A172 (cell line): Measurements from ENCODE around the gene ATP8A2. TPM values are rescaled to one million over a fixed set of nuclear protein-coding genes. Genes with fewer than 3 reads are reported as not detected.
"Not testable (repeated sequence)": the region's sequence is repeated elsewhere in the genome, so short reads cannot be mapped to it uniquely, and the experiment has no call there.

Experiments used
- DNase-seq: peaks from one replicate; pipeline ENCODE4 v3.0.0-alpha.2; 2015; ENCODE audit warnings: low spot score
- total RNA-seq: library from RNA; depleted of rRNA; stranded (reverse); fragments of >200 nt; shearing (Covaris generic); gene quantifications from 2 replicates; pipeline ENCODE4 v1.2.3, GENCODE V29; 2014

The ATP8A2 gene
- total RNA-seq, 1 experiment from 2014 or later, result 1.1 TPM

- DNase-seq, result no peak
Measured at GRCh38 chr13:26034018-26034417, 662.2 kb downstream of the ATP8A2 start.

- no peak for DNase-seq
Measured at GRCh38 chr13:26036383-26036782, 664.6 kb downstream of the ATP8A2 start.

GRCh38 chr13:26037302-26037701 is 665.5 kb downstream of the ATP8A2 start:
- DNase-seq, result no peak

- no peak for DNase-seq
Measured at GRCh38 chr13:26038931-26039475, 667.2 kb downstream of the ATP8A2 start.

GRCh38 chr13:26041444-26041843 is 669.7 kb downstream of the ATP8A2 start:
- DNase-seq, result no peak

- DNase-seq, result no peak
Measured at GRCh38 chr13:26042785-26043184, 671.0 kb downstream of the ATP8A2 start.

DNA sequence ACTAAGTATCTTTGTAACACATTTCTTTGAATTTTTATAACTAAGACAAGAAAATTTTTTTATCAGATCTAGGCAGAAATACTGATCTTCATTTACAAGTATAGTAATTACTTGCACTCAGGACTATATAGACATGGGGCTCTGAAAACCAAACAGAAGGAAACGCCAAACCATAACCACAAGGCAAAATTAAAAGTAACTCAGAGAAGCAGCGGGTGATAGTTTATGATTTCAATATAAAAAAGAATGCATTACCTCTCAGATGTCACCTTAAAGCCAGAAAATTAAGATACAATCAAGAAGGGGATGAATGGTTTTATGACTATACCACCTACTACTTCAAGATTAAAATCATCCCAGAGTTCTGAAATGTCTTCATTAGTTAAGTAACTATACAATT is 673.4 kb downstream of the ATP8A2 start:
- no peak for DNase-seq

DNA sequence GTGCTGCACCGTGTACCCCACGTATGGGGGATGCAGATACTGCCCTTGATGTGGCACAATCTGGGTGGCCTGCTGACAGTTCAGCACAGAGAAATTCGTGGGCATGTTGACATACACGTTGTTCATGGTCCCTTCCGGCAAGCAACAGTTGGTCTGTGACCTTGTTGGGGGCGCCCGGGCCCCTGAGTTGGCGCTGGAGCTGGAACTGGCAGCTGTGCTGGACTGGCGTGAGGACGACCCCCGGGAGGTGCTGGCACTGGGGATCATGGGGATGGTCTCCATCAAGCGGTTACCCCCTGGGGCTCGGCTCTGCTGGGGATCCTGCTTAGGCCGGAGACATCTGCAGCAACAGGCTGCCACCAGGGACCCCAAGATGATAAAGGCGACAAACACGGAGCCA is 674.9 kb downstream of the ATP8A2 start:
- no peak for DNase-seq

GRCh38 chr13:26047040-26047439 is 675.3 kb downstream of the ATP8A2 start:
- DNase-seq, result no peak

- DNase-seq, result no peak
Measured at GRCh38 chr13:26048741-26049140, 677.0 kb downstream of the ATP8A2 start.

GRCh38 chr13:26050568-26051230 is 678.9 kb downstream of the ATP8A2 start:
- DNase-seq, result no peak

GRCh38 chr13:26051231-26051656 is 679.5 kb downstream of the ATP8A2 start:
- no peak for DNase-seq

GRCh38 chr13:26051657-26052311 is 680.0 kb downstream of the ATP8A2 start, which contains the start of gene SHISA2:
Gene SHISA2, minus strand, starts transcription at chr13:26052016. Its CDS starts 1,041 bp downstream, at chr13:26050975.
- DNase-seq, result no peak

DNA sequence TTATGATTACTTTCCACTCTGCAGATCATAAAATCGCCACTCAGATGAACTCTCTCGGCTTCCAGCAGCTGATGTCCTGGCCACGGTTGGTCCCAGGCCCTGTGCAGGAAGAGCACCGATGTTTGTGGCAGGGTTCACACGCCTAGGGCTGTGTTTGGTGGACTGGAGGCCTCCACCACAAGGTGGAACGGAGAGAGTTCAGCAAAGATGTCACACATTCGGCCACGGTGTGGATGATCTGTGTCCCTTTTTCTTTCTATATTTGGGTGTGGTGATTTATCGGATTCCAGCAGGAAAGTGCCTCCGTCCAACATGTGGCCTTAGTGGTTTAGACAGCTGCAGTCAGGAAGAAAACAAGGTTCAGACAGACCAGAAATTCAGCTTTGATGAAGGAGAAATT is 680.6 kb downstream of the ATP8A2 start:
- no peak for DNase-seq

DNA sequence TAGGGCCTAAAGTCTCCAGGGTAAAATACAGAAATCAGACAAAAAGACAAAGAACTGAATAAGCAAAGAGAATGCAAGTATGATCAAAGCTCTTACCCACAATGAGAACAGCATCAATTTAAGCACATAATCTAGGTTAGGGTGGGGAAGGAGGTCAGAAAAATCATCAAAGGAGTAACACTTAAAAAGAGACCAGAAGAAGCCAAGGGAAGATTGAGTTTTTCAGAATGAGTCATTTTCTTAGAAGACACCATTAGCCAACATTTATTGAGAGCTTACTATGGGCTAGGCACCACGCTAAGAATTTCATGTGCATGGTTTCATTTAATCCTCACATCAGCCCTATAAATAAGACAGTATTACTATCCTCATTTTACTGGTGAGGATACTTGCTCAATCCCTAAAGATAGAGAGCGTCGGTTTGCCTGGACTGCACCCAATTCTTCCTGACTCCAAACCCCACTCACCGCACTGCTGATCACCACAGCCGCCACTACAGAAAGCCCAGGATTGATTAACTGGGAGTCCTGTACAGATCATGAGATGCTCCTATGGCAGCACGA is 681.7 kb downstream of the ATP8A2 start:
- no peak for DNase-seq

GRCh38 chr13:26054896-26055295 is 683.1 kb downstream of the ATP8A2 start:
- DNase-seq, result no peak

DNA sequence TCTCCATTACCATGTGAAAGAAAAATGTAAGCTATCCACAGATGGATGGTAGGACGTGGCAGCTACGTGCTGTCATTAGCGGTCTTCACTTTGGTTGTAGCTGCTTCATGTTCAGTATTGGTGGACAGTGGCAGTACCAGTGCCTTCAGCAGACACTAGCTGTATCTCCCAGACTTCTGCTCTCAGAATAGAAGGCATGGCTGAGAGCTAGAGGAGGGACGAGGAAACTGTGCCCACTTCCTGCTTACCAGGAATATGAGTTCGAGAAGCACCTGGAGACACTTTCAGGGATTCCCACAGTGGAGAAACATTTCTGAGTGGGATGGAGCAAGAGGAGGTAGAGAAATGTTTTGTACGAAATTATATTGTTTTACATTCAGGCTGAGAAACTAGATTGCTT is 686.9 kb downstream of the ATP8A2 start:
- no peak for DNase-seq

GRCh38 chr13:26060357-26060756 is 688.6 kb downstream of the ATP8A2 start:
- no peak for DNase-seq

GRCh38 chr13:26061256-26061655 is 689.5 kb downstream of the ATP8A2 start:
- DNase-seq, result no peak

GRCh38 chr13:26061947-26062346 is 690.2 kb downstream of the ATP8A2 start:
- DNase-seq, result peak; percentile 88

GRCh38 chr13:26062853-26063444 is 691.2 kb downstream of the ATP8A2 start:
- peak; percentile 54 for DNase-seq

DNA sequence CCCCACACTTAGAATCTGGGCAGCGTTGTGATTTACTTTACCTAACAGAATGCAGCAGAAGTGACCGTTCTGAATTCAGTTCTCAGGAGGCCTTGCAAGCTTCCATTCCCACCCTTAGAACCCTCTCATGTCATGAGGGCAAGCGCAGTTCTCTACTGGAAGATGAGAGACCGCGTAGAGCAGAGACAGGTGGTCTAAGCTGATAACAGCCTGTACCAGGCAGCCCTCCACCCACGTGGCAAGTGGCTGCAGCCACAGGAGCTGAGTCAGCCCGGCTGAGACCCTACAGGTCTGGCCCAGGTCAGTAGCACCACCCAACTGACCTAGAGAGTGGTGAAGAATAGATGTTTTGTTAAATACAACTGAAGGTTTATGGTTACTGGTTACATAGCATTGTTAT is 694.7 kb downstream of the ATP8A2 start:
- not testable (repeated sequence) for DNase-seq
